ENCODE data around the gene RAB3D.
"Not testable (repeated sequence)": the region's sequence is repeated elsewhere in the genome, so short reads cannot be mapped to it uniquely, and the experiment has no call there.

Gene RAB3D

GRCh38 chr19:11355160-11356073 is 16.0 kb upstream of the RAB3D start, which contains the start of gene PLPPR2:
PLPPR2 (plus strand) TSS chr19:11355432; CDS start chr19:11357674, 2,242 bp downstream.
- Histone ChIP-seq H3K27ac (ENCODE audit: low read length) (no peak within 1 kb of the TSS), H3K36me3 (ENCODE audit: control insufficient read depth, insufficient read depth, low read length) (no peaks in the 10 kb centered on the region), H3K9me3 (ENCODE audit: control insufficient read depth, insufficient read depth, low read length) (no peaks in the 10 kb centered on the region), H3K4me1 (ENCODE audit: control insufficient read depth, insufficient read depth, low read length) (peaks cover 4% of the 10 kb centered on the region; the same call in 1 of the 2 replicates), H3K4me3 (ENCODE audit: low read length) (peak within 1 kb of the TSS; percentile 49; the same call in 1 of the 2 replicates), H3K27me3 (ENCODE audit: control insufficient read depth, insufficient read depth, low read length) (no peaks in the 10 kb centered on the region)
- no CpG with 5 or more reads among the region's 62 CpGs for WGBS (ENCODE audit: insufficient coverage, insufficient read length)
- no peak for DNase-seq (ENCODE audit: low read depth, low spot score)

GRCh38 chr19:11354102-11354501 is 14.6 kb upstream of the RAB3D start:
- H3K27me3 ChIP-seq (ENCODE audit: control insufficient read depth, insufficient read depth, low read length); H3K27ac ChIP-seq (ENCODE audit: low read length); H3K36me3 ChIP-seq (ENCODE audit: control insufficient read depth, insufficient read depth, low read length); DNase-seq (ENCODE audit: low read depth, low spot score); H3K4me3 ChIP-seq (ENCODE audit: low read length); H3K9me3 ChIP-seq (ENCODE audit: control insufficient read depth, insufficient read depth, low read length); H3K4me1 ChIP-seq (ENCODE audit: control insufficient read depth, insufficient read depth, low read length): not testable (repeated sequence)
- WGBS (ENCODE audit: insufficient coverage, insufficient read length): no CpG with 5 or more reads among the region's 4 CpGs

GRCh38 chr19:11349171-11349570 is 9.7 kb upstream of the RAB3D start:
- H3K27ac ChIP-seq (ENCODE audit: low read length): no peak overlapping the region
- H3K4me1 ChIP-seq (ENCODE audit: control insufficient read depth, insufficient read depth, low read length): no peaks in the 10 kb centered on the region; the same call in 1 of the 2 replicates
- WGBS (ENCODE audit: insufficient coverage, insufficient read length): no CpG with 5 or more reads among the region's 4 CpGs
- no peak overlapping the region for H3K4me3 ChIP-seq (ENCODE audit: low read length)
- no peaks in the 10 kb centered on the region for H3K36me3 ChIP-seq (ENCODE audit: control insufficient read depth, insufficient read depth, low read length)
- no peak for DNase-seq (ENCODE audit: low read depth, low spot score)
- no peaks in the 10 kb centered on the region for H3K9me3 ChIP-seq (ENCODE audit: control insufficient read depth, insufficient read depth, low read length)
- H3K27me3 ChIP-seq (ENCODE audit: control insufficient read depth, insufficient read depth, low read length): no peaks in the 10 kb centered on the region

GRCh38 chr19:11347546-11348039 is 8.1 kb upstream of the RAB3D start:
- H3K4me1 ChIP-seq (ENCODE audit: control insufficient read depth, insufficient read depth, low read length): no peaks in the 10 kb centered on the region; the same call in 1 of the 2 replicates

GRCh38 chr19:11346104-11346940 is 6.9 kb upstream of the RAB3D start, which contains the start of the genes CCDC159 and TMEM205:
CCDC159 (plus strand) TSS chr19:11346519; CDS start chr19:11346607, 88 bp downstream.
TMEM205 (minus strand) TSS chr19:11346268; CDS start chr19:11345619, 649 bp downstream.
- Histone ChIP-seq H3K9me3 (ENCODE audit: control insufficient read depth, insufficient read depth, low read length) (no peaks in the 10 kb centered on the region), H3K4me3 (ENCODE audit: low read length) (peak within 1 kb of the TSS; percentile 100), H3K27ac (ENCODE audit: low read length) (no peak within 1 kb of the TSS), H3K4me1 (ENCODE audit: control insufficient read depth, insufficient read depth, low read length) (no peaks in the 10 kb centered on the region; the same call in 1 of the 2 replicates), H3K27me3 (ENCODE audit: control insufficient read depth, insufficient read depth, low read length) (no peaks in the 10 kb centered on the region), H3K36me3 (ENCODE audit: control insufficient read depth, insufficient read depth, low read length) (no peaks in the 10 kb centered on the region; the same call in 1 of the 2 replicates)
- peak; percentile 99 for DNase-seq (ENCODE audit: low read depth, low spot score)
- no CpG with 5 or more reads among the region's 50 CpGs for WGBS (ENCODE audit: insufficient coverage, insufficient read length)

More at GRCh38 chr19:11347546-11348039, 8.1 kb upstream of the RAB3D start:
- Histone ChIP-seq H3K27me3 (ENCODE audit: control insufficient read depth, insufficient read depth, low read length) (no peaks in the 10 kb centered on the region), H3K36me3 (ENCODE audit: control insufficient read depth, insufficient read depth, low read length) (no peaks in the 10 kb centered on the region; the same call in 1 of the 2 replicates), H3K27ac (ENCODE audit: low read length) (no peak overlapping the region), H3K4me3 (ENCODE audit: low read length) (no peak overlapping the region), H3K9me3 (ENCODE audit: control insufficient read depth, insufficient read depth, low read length) (no peaks in the 10 kb centered on the region)
- DNase-seq (ENCODE audit: low read depth, low spot score): no peak
- no CpG with 5 or more reads among the region's 7 CpGs for WGBS (ENCODE audit: insufficient coverage, insufficient read length)

- no peak for DNase-seq (ENCODE audit: low read depth, low spot score)
- Histone ChIP-seq H3K4me1 (ENCODE audit: control insufficient read depth, insufficient read depth, low read length) (no peaks in the 10 kb centered on the region; the same call in 1 of the 2 replicates), H3K4me3 (ENCODE audit: low read length) (peak overlapping the region; percentile 100; the same call in 1 of the 2 replicates), H3K9me3 (ENCODE audit: control insufficient read depth, insufficient read depth, low read length) (no peaks in the 10 kb centered on the region), H3K27ac (ENCODE audit: low read length) (no peak overlapping the region), H3K27me3 (ENCODE audit: control insufficient read depth, insufficient read depth, low read length) (no peaks in the 10 kb centered on the region), H3K36me3 (ENCODE audit: control insufficient read depth, insufficient read depth, low read length) (no peaks in the 10 kb centered on the region; the same call in 1 of the 2 replicates)
- no CpG with 5 or more reads among the region's 15 CpGs for WGBS (ENCODE audit: insufficient coverage, insufficient read length)
Observed at GRCh38 chr19:11345122-11345803, 5.8 kb upstream of the RAB3D start.

GRCh38 chr19:11342429-11342828 is 3.0 kb upstream of the RAB3D start:
- H3K27me3 ChIP-seq (ENCODE audit: control insufficient read depth, insufficient read depth, low read length): no peaks in the 10 kb centered on the region
- no peaks in the 10 kb centered on the region; the same call in 1 of the 2 replicates for H3K36me3 ChIP-seq (ENCODE audit: control insufficient read depth, insufficient read depth, low read length)
- no peak overlapping the region for H3K27ac ChIP-seq (ENCODE audit: low read length)
- no CpG with 5 or more reads among the region's 3 CpGs for WGBS (ENCODE audit: insufficient coverage, insufficient read length)
- DNase-seq (ENCODE audit: low read depth, low spot score): no peak
- no peak overlapping the region for H3K4me3 ChIP-seq (ENCODE audit: low read length)
- no peaks in the 10 kb centered on the region for H3K9me3 ChIP-seq (ENCODE audit: control insufficient read depth, insufficient read depth, low read length)
- H3K4me1 ChIP-seq (ENCODE audit: control insufficient read depth, insufficient read depth, low read length): peaks cover 1% of the 10 kb centered on the region

- H3K27ac ChIP-seq (ENCODE audit: low read length); H3K4me3 ChIP-seq (ENCODE audit: low read length): not testable (repeated sequence)
Observed at GRCh38 chr19:11340099-11340467, 626 bp upstream of the RAB3D start.

GRCh38 chr19:11338569-11339253 is 746 bp downstream of the RAB3D start:
- H3K4me3 ChIP-seq (ENCODE audit: low read length): peak overlapping the region; percentile 80; the same call in 1 of the 2 replicates
- WGBS (ENCODE audit: insufficient coverage, insufficient read length): no CpG with 5 or more reads among the region's 21 CpGs
- H3K4me1 ChIP-seq (ENCODE audit: control insufficient read depth, insufficient read depth, low read length): peaks cover 1% of the 10 kb centered on the region; the same call in 1 of the 2 replicates
- no peak overlapping the region for H3K27ac ChIP-seq (ENCODE audit: low read length)
- H3K36me3 ChIP-seq (ENCODE audit: control insufficient read depth, insufficient read depth, low read length): peaks cover 6% of the 10 kb centered on the region
- no peaks in the 10 kb centered on the region for H3K27me3 ChIP-seq (ENCODE audit: control insufficient read depth, insufficient read depth, low read length)
- H3K9me3 ChIP-seq (ENCODE audit: control insufficient read depth, insufficient read depth, low read length): no peaks in the 10 kb centered on the region
- no peak for DNase-seq (ENCODE audit: low read depth, low spot score)

More at GRCh38 chr19:11340099-11340467, 626 bp upstream of the RAB3D start:
- not testable (repeated sequence) for H3K9me3 ChIP-seq (ENCODE audit: control insufficient read depth, insufficient read depth, low read length); H3K36me3 ChIP-seq (ENCODE audit: control insufficient read depth, insufficient read depth, low read length); H3K27me3 ChIP-seq (ENCODE audit: control insufficient read depth, insufficient read depth, low read length); DNase-seq (ENCODE audit: low read depth, low spot score); H3K4me1 ChIP-seq (ENCODE audit: control insufficient read depth, insufficient read depth, low read length)
- no CpG with 5 or more reads among the region's 8 CpGs for WGBS (ENCODE audit: insufficient coverage, insufficient read length)
